GM20431 (cell line): ENCODE measurements around the gene CMTM5.

ENCODE experiments used
- in situ Hi-C: fragments of 300-500 bp; cut with MseI, MboI; formaldehyde crosslinking; loops from one replicate; pipeline ENCODE4 v1.15.0; 2020; ENCODE audit warnings: low sequenced_read_pairs; ENCODE audit not compliant: unreplicated experiment

The CMTM5 gene

GRCh38 chr14:23357261-23357660 is 19.6 kb upstream of the CMTM5 start:
- in situ Hi-C loops: no loop called here

DNA sequence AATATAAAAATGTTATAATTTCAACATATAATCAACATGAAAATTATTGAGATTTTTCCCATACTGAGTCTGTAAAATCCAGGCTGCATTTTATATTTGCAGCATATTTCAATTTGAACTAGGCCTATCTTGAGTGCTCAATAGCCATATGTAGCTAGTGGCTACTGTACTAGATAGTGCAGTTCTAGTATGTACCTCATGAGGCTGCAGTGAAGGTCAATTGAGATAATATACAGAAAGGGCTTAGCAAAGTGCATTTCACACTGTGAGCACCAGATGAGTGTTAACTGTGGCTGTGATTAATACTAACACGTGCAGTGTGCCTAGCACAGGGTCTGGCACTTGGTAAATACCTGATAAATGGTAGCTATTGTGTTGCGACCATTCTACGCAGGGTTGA is 18.8 kb upstream of the CMTM5 start:
- in situ Hi-C loops: no loop called here

DNA sequence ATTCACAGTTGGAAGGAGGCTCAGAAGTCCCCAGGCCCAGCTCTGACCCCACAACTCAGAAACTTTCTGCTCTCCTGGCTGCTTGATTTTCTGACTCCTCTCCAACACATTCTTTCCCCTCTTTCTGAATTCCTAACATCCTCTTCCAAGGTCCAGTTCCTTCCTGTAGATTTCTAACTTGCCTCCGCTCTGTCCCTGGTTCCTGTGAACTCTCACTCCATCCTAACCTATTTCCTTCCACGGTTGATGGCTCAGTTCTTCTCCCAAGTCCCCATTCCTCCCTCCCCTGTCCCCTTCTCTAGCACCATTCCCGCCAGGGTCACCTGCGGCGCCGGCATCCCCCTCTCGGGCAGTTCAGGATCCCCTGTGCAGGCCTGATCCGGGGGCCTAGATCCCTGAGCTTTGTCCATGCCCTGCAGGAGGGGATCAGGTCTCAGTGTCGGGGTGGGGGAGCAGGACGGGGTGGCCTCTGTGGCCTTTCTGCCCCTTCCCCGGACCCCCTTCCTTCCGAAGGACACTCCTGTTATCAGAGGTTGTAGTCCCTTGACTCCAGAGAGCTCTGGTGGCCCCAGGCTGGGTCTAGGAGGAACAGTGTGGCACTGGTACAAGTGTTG is 18.2 kb upstream of the CMTM5 start:
- in situ Hi-C loops: no loop called here

GRCh38 chr14:23359167-23359626 is 17.6 kb upstream of the CMTM5 start:
- in situ Hi-C loops: no loop called here

DNA sequence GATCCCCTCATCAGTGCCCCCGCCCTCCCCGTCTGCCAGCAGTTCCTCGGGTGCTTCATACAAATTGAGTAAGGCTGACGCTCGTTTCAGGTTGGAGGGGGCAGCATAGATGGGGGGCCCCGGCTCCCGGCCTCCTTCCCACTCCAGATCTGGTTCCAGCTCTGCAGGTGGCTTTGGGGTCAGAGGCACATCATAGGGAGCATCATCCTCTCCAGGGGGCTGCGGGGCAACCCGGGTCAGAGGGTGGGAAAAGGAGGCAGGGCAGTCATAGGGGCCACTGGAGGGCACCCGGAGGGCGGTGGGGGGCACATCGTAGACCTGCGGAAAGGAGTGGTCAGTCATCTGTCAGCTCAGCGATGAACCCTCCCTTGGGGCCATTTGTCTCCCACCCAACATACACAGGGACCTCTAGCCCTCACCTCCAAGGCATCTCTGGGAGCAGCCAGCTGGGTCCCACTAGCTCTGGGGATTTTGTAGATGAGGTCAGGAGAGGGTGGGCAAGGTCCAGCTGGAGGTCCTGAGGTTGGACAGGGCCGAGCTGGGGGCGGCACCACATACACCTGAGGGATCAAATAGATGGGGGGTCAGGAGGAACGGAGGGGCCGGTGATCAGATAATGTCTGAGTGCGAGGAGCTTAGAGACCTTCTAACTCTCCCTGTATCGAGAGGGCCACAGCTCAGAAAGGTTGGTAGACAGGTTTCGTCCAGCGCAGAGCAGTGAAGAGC is 17.0 kb upstream of the CMTM5 start:
- in situ Hi-C loops: no loop called here

DNA sequence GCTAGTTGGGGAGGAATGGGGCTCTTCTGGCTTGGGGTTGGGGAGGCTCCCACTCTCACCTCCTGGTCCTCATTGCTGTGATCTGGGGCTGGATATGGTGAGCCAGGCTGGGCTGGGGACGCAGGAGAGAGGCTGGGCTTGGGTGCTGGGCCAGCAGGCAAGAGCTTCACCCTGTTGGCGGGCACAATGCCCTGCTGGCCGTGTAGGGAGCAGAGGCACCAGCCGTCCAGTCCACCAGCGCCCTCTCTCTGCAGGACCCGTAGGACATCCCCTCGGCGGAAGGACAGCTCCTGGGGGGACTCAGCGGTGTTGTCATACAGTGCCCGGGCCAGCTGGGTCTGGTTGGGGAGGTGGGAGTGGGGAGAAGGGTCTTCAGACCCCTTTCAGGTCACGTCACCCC is 16.4 kb upstream of the CMTM5 start:
- in situ Hi-C loops: no loop called here

DNA sequence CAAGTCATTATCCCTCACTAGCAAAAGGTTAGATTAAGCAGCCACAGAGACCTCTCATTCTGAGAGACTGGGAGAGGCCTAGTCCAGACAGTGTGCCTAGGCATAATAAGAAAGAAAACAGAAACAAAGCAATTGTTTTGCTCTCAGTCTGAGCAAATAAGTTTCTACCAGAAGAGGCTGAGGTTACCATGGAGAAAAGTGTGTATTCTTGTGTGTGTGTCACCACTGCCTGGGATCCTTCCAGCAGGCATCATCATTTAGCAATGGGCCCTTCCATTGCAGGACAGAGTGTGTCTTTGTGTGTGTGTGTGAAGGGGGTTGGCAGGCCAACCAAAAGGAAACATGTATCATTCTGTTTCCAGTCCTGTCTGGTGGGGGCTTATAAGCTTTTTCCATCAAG is 15.5 kb upstream of the CMTM5 start:
- in situ Hi-C loops: no loop called here

DNA sequence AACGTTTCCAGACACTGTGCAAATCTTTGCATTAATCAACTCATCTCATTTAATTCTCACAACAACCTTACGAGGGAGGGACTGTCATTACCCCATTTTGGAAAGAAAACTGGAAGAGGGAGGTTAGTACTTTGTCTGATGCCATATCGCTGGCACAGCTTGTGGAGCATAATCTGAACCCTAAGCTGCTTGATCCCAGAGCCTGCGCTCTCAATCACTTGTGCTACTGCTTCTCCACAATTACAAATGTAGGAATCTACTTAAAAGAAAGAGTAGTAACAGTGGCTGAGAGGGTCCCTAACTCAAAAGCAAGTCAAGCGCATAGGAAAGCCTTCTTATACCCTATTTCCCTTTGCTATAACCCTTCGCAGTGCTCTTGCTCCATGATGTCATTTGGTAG is 15.1 kb upstream of the CMTM5 start:
- in situ Hi-C loops: no loop called here

- in situ Hi-C loops: no loop called here
Measured at GRCh38 chr14:23362200-23362599, 14.6 kb upstream of the CMTM5 start.

GRCh38 chr14:23364164-23365035 is 12.4 kb upstream of the CMTM5 start:
- in situ Hi-C loops: no loop called here

DNA sequence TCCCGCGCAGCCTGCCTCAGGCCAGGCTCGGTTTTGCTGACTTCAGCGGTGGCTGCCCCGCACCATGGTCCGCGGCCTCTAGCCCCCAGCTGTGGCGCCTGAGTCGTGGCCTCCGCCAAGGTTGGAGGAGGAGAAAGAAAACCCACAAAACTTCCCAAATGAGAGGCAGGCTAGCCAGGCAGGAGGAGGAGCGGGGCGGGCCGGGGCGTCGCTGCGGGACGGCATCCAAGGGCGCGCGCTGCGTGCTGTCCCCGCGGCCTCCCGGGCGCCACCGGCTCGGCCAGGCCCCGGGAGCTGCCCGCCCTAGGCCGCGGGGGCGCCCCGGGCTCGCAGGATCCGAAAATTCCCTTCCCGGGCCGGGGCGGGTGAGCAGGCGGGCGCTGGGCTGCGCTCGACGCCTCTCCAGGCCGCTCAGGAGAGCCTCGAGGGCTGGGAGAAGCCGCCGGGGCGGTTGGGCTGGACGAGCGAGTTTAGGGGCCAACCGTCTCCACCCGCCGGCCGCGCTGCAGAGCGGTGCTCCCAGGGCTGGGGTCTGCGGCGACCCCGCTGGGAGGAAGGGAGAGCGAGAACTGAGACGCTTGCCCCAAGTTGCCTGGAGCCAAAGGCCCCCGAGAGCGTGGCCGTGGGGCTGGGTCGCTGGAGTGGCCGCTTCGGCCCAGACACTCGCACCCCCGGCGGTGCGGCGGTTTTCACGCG is 11.7 kb upstream of the CMTM5 start, which contains the start of gene EFS:
TSS of gene EFS (minus strand) at position 137 of the 696 bp plus-strand sequence. CDS start 147 bp downstream, outside the sequence.
- in situ Hi-C loops: no loop called here

DNA sequence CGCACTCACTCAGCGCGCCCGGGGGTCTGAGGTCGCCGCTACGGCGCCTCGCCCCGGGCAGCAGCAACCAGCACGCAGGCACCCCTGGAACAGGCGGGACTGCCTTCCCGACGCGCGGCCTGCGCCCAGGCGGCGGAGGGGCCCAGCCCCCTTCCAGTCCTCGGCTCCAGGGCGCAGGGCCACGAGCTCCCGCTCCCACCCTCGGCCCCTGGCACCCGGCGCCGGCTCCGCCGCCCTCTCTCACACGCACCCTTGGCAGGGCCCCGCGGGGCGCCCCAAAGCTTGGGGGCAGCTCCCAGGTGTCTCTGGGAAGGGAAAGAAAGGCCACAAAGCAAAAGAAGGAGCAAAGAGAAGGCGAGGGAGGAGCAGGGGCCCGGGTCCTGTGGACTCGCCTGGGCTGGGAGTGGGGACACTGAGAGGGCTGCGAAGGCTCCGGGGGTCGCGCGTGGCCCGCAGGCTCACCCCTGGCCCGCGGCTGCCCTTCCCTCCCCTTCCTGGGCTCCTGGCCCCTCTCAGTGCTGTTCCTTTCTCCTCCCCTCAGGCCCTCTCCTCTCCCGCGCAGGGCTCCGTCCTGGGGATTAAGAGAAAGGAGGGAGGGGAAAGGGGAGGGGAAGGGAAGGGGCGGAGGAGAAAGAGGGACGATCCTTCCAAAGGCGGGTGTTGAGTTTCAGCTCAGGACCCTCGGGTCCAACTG is 11.0 kb upstream of the CMTM5 start:
- in situ Hi-C loops: no loop called here

GRCh38 chr14:23366426-23366921 is 10.4 kb upstream of the CMTM5 start:
- in situ Hi-C loops: no loop called here

GRCh38 chr14:23370221-23370620 is 6.6 kb upstream of the CMTM5 start:
- in situ Hi-C loops: no loop called here

DNA sequence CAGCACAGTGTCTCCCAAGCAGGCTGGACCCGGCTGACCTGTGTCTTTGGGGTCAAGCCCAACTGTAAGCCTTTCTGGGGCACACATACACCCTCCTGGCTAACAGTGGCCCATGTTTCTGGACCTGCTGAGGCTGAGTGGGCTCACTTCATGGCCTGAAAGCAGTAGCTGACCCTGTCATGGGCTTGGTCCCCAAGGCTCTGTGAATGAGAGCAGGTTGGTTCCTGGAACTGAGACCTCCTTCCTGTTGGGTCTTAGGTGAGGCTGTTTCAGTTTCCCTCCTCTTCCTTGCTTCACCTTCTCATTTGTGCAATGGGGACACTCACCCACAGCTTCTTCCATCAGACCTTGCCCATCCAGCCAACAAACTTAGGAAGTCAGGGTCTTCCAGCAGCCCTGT is 5.0 kb upstream of the CMTM5 start:
- in situ Hi-C loops: no loop called here

DNA sequence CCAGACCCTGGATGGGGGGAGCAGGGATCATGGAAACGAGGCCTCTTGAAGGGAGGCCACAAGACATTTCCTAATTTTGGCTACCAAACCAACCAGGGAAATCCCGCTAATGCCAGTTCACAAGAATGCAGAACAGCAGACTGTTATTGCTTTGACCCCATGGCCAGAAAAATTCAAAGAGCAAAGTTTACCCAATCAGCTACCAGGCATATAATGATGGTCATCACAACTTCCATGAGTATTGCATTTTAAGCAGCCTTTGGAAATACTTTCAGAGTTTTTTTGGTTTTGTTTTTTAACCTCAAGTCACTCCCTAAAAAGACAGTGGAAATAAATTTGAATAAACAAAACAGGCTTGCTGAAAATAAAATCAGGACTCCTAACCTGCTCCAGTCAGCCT is 4.3 kb upstream of the CMTM5 start, which contains the start of gene IL25:
TSS of gene IL25 (plus strand) at position 301 of the 400 bp plus-strand sequence.
- in situ Hi-C loops: no loop called here

DNA sequence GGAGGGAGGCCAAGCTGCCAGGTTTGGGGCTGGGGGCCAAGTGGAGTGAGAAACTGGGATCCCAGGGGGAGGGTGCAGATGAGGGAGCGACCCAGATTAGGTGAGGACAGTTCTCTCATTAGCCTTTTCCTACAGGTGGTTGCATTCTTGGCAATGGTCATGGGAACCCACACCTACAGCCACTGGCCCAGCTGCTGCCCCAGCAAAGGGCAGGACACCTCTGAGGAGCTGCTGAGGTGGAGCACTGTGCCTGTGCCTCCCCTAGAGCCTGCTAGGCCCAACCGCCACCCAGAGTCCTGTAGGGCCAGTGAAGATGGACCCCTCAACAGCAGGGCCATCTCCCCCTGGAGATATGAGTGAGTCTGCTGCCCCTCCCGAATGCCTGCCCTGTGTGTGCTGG is 3.8 kb upstream of the CMTM5 start:
- in situ Hi-C loops: no loop called here

DNA sequence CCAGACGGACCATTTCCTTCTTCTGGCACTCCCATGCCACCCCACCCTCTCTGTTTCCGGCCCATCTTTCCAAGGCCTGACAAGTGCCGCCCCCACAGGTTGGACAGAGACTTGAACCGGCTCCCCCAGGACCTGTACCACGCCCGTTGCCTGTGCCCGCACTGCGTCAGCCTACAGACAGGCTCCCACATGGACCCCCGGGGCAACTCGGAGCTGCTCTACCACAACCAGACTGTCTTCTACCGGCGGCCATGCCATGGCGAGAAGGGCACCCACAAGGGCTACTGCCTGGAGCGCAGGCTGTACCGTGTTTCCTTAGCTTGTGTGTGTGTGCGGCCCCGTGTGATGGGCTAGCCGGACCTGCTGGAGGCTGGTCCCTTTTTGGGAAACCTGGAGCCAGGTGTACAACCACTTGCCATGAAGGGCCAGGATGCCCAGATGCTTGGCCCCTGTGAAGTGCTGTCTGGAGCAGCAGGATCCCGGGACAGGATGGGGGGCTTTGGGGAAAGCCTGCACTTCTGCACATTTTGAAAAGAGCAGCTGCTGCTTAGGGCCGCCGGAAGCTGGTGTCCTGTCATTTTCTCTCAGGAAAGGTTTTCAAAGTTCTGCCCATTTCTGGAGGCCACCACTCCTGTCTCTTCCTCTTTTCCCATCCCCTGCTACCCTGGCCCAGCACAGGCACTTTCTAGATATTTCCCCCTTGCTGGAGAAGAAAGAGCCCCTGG is 1.2 kb upstream of the CMTM5 start:
- in situ Hi-C loops: no loop called here

GRCh38 chr14:23377198-23377550 is 328 bp downstream of the CMTM5 start:
- in situ Hi-C loops: no loop called here
